D721Med (cell line): Measurements from ENCODE around the gene MNDA.

Experiments used
- DNase-seq: peaks from one replicate; pipeline ENCODE4 v3.0.0; 2011; ENCODE audit warnings: low spot score; ENCODE audit not compliant: insufficient read length
- FAIRE-seq: peaks from 2 replicates; lab custom pipeline; 2011; peaks lifted over from hg19 to GRCh38; lab: Jason Lieb, UNC
- TF ChIP-seq, protein P1 (sequence below): IDR thresholded peaks from 2 replicates; pipeline ENCODE4 v1.5.1; 2012; ENCODE audit warnings: mild to moderate bottlenecking, control low read depth; ENCODE audit not compliant: insufficient read depth; ENCODE audit errors: missing control alignments

Gene MNDA

DNA sequence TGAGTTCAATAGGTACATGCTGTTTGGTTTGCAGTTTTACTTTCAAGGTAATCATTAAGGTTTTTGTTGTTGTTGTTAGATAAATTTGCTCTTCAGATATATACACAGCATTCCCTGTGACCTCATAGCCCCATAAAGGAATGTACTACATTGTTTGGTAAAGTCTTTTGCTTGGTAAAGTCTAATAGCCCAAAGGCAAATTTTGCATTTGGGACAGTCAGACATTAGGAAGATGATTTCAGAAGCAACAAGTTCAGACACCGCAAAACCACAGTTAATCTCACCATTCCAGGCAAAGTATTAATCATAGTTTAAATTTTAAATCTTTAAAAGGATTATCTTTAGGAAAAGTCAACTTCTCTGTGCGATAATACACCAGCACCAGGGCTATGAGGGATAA, 67.6 kb downstream of the MNDA start:
- TF ChIP-seq, protein P1, sequence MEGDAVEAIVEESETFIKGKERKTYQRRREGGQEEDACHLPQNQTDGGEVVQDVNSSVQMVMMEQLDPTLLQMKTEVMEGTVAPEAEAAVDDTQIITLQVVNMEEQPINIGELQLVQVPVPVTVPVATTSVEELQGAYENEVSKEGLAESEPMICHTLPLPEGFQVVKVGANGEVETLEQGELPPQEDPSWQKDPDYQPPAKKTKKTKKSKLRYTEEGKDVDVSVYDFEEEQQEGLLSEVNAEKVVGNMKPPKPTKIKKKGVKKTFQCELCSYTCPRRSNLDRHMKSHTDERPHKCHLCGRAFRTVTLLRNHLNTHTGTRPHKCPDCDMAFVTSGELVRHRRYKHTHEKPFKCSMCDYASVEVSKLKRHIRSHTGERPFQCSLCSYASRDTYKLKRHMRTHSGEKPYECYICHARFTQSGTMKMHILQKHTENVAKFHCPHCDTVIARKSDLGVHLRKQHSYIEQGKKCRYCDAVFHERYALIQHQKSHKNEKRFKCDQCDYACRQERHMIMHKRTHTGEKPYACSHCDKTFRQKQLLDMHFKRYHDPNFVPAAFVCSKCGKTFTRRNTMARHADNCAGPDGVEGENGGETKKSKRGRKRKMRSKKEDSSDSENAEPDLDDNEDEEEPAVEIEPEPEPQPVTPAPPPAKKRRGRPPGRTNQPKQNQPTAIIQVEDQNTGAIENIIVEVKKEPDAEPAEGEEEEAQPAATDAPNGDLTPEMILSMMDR: no peak
- DNase-seq (no peak), FAIRE-seq (no peak)
